RWPE1 (cell line): ENCODE results near the gene ANKH.
"Not testable (repeated sequence)": the region's sequence is repeated elsewhere in the genome, so short reads cannot be mapped to it uniquely, and the experiment has no call there.

ENCODE experiments used
- CTCF ChIA-PET: fragments of 350-600 bp; sonication (Branson Sonifier 250); formaldehyde crosslinking; extraction: SDS; loops from one replicate; lab custom pipeline; 2021; lab: Yijun Ruan, JAX
- POLR2A ChIA-PET: fragments of 400-600 bp; formaldehyde crosslinking; extraction: SDS; loops from one replicate; lab custom pipeline; 2020; ENCODE audit warnings: antibody characterized with exemption; ENCODE audit not compliant: low non-redundant PET; lab: Yijun Ruan, JAX
- DNase-seq: peaks from one replicate; pipeline ENCODE4 v3.0.0; 2012; ENCODE audit warnings: low spot score
- H3K27ac ChIP-seq: fragments of 450-650 bp; 2 replicates; pipeline ENCODE4 v1.5.1; 2017
- CTCF ChIP-seq: fragments of 450-650 bp; conservative IDR thresholded peaks from 2 replicates; pipeline ENCODE4 v1.5.1; 2017; ENCODE audit warnings: low read depth, mild to moderate bottlenecking

Gene ANKH

GRCh38 chr5:14818931-14819790, 52.4 kb downstream of the ANKH start:
- TF ChIP-seq CTCF: no peak
- peak overlapping the region; percentile 43; the same call in 1 of the 2 replicates for H3K27ac ChIP-seq
- no peak for DNase-seq
- ChIA-PET POLR2A (no interaction called here), CTCF (interaction anchor here (0.6 kb wide), 1 partner anchor 569 kb away, joined by 5 read pairs; no protein-coding TSS in a partner anchor)

- H3K27ac ChIP-seq, POLR2A ChIA-PET, DNase-seq: not testable (repeated sequence)
- CTCF ChIA-PET: interaction anchor here (0.6 kb wide), 3 partner anchors 38 to 439 kb away, joined by 3 to 4 read pairs (median 3); no protein-coding TSS in a partner anchor
These were observed 53.8 kb downstream of the ANKH start for GRCh38 chr5:14817762-14818136.

GRCh38 chr5:14816999-14817761, 54.4 kb downstream of the ANKH start:
- ChIA-PET CTCF (interaction anchor here (0.6 to 1.0 kb wide), 4 partner anchors 28 to 440 kb away, joined by 3 read pairs; no protein-coding TSS in a partner anchor), POLR2A (no interaction called here)
- no peak for TF ChIP-seq CTCF
- peak; percentile 81 for DNase-seq
- peak overlapping the region; percentile 82 for H3K27ac ChIP-seq

- ChIA-PET CTCF (interaction anchor here (0.7 to 1.2 kb wide), 4 partner anchors 29 to 153 kb away, joined by 3 to 4 read pairs (median 3); no protein-coding TSS in a partner anchor), POLR2A (no interaction called here)
- DNase-seq: peak; percentile 74
- no peak for TF ChIP-seq CTCF
- peak overlapping the region; percentile 82 for H3K27ac ChIP-seq
These were observed 55.1 kb downstream of the ANKH start for GRCh38 chr5:14816374-14816998.

- no peak for DNase-seq
- ChIA-PET POLR2A (no interaction called here), CTCF (no interaction called here)
- TF ChIP-seq CTCF: no peak
- H3K27ac ChIP-seq: no peak overlapping the region
These were observed 57.8 kb downstream of the ANKH start for GRCh38 chr5:14813747-14814146.

GRCh38 chr5:14812166-14812565, 59.4 kb downstream of the ANKH start:
- CTCF ChIA-PET: no interaction called here
- no peak for DNase-seq
- H3K27ac ChIP-seq: no peak overlapping the region
- POLR2A ChIA-PET: no interaction called here
- no peak for TF ChIP-seq CTCF
